HepG2 (cell line): ENCODE measurements around the gene ATG4D. TPM values are rescaled to one million over a fixed set of nuclear protein-coding genes. Genes with fewer than 3 reads are reported as not detected.

Source experiments
- ATF7-NPFF ChIP-seq: sonication (generic); formaldehyde crosslinking; IDR thresholded peaks from 2 replicates; pipeline ENCODE4 v1.8.1; 2023; ENCODE audit warnings: mild to moderate bottlenecking, low read depth, missing genetic modification reagents, moderate library complexity
- CCAR2 ChIP-seq: fragments of 200-400 bp; formaldehyde crosslinking; optimal IDR thresholded peaks from 2 replicates; pipeline ENCODE3; 2018; ENCODE audit warnings: low read depth, mild to moderate bottlenecking, low read length, moderate library complexity
- DR1 ChIP-seq: sonication (generic); formaldehyde crosslinking; IDR thresholded peaks from 2 replicates; pipeline ENCODE4 v1.8.0; 2021; ENCODE audit warnings: mild to moderate bottlenecking, missing genetic modification reagents, inconsistent platforms
- EHMT2 ChIP-seq: fragments of 200-600 bp; sonication (generic); IDR thresholded peaks from 2 replicates; pipeline ENCODE4 v1.7.0; 2017; ENCODE audit warnings: antibody characterized with exemption, low read depth, low read length, borderline replicate concordance
- ETV6 ChIP-seq: sonication (generic); formaldehyde crosslinking; conservative IDR thresholded peaks from 2 replicates; pipeline ENCODE4 v1.4.0; 2020; ENCODE audit warnings: missing genetic modification reagents
- HDAC6 ChIP-seq: fragments of 200-600 bp; sonication (generic); IDR thresholded peaks from 2 replicates; pipeline ENCODE4 v1.7.0; 2017; ENCODE audit warnings: mild to moderate bottlenecking, antibody characterized with exemption, low read length, low read depth
- IRF2 ChIP-seq: IDR thresholded peaks from 2 replicates; pipeline ENCODE4 v1.6.1; 2018; ENCODE audit warnings: missing genetic modification reagents, missing compliant biosample characterization
- KAT7 ChIP-seq: IDR thresholded peaks from 2 replicates; pipeline ENCODE4 v1.6.1; 2018; ENCODE audit warnings: borderline replicate concordance, missing compliant biosample characterization
- KDM4B ChIP-seq: sonication (generic); formaldehyde crosslinking; IDR thresholded peaks from 2 replicates; pipeline ENCODE4 v1.4.0; 2020; ENCODE audit warnings: missing genetic modification reagents
- MED13 ChIP-seq: sonication (generic); formaldehyde crosslinking; IDR thresholded peaks from 2 replicates; pipeline ENCODE4 v1.5.0; 2020; ENCODE audit warnings: missing genetic modification reagents
- MXD4 ChIP-seq: IDR thresholded peaks from 2 replicates; pipeline ENCODE4 v1.6.1; 2016; ENCODE audit warnings: mild to moderate bottlenecking, missing biosample characterization, missing genetic modification reagents
- NR1H2 ChIP-seq: sonication (generic); formaldehyde crosslinking; IDR thresholded peaks from 2 replicates; pipeline ENCODE4 v1.8.1; 2022; ENCODE audit warnings: low read depth, missing genetic modification reagents, borderline replicate concordance
- YEATS4 ChIP-seq: sonication (generic); formaldehyde crosslinking; IDR thresholded peaks from 2 replicates; pipeline ENCODE4 v1.4.0; 2020; ENCODE audit warnings: missing genetic modification reagents, borderline replicate concordance
- ZNF317 ChIP-seq: sonication (generic); formaldehyde crosslinking; IDR thresholded peaks from 2 replicates; pipeline ENCODE4 v1.5.0; 2020; ENCODE audit warnings: mild to moderate bottlenecking, missing genetic modification reagents
- ZNF556 ChIP-seq: sonication (generic); formaldehyde crosslinking; IDR thresholded peaks from 2 replicates; pipeline ENCODE4 v1.4.0; 2020; ENCODE audit warnings: mild to moderate bottlenecking, missing genetic modification reagents, borderline replicate concordance
- ZNF558 ChIP-seq: sonication (generic); formaldehyde crosslinking; IDR thresholded peaks from 2 replicates; pipeline ENCODE4 v1.9.0; 2022; ENCODE audit warnings: mild to moderate bottlenecking, missing genetic modification reagents, borderline replicate concordance
- ZNF720 ChIP-seq: sonication (generic); formaldehyde crosslinking; IDR thresholded peaks from 2 replicates; pipeline ENCODE4 v1.4.0; 2020; ENCODE audit warnings: missing genetic modification reagents
- ZNF788 ChIP-seq: sonication (generic); formaldehyde crosslinking; IDR thresholded peaks from 2 replicates; pipeline ENCODE4 v1.5.0; 2020; ENCODE audit warnings: mild to moderate bottlenecking, missing genetic modification reagents, borderline replicate concordance
- ZSCAN21 ChIP-seq: sonication (generic); formaldehyde crosslinking; IDR thresholded peaks from 2 replicates; pipeline ENCODE4 v1.8.0; 2022; ENCODE audit warnings: mild to moderate bottlenecking, missing genetic modification reagents, moderate library complexity, borderline replicate concordance
- ZSCAN30 ChIP-seq: sonication (generic); formaldehyde crosslinking; IDR thresholded peaks from 2 replicates; pipeline ENCODE4 v1.5.0; 2020; ENCODE audit warnings: mild to moderate bottlenecking, missing genetic modification reagents
- polyA plus RNA-seq, 8 experiments: library from polyadenylated mRNA; depleted of rRNA in 3 of 8; stranded (reverse) in 7 of 8; unstranded in 1 of 8; fragments of >200 nt; fragmentation: Illumina TruSeq in 4 of 8; extraction: Trizol in 4 of 8; gene quantifications; 2 replicates each; pipeline versions ENCODE4 v1.2.1 to v1.2.3, GENCODE V29; 2011 to 2016; ENCODE audit warnings: low read depth in 4 of 8, missing spikeins in 1 of 8, mixed read lengths in 1 of 8; ENCODE audit not compliant: insufficient read depth in 1 of 8
- total RNA-seq, 5 experiments: library from RNA; depleted of rRNA; stranded (reverse); fragments of >200 nt; fragmentation: Illumina TruSeq; extraction: Trizol; gene quantifications; 2 replicates each; pipeline ENCODE4 v1.2.3, GENCODE V29; 2016; ENCODE audit warnings: low read depth in 1 of 5
- TF ChIP-seq, protein P1 (sequence below): sonication (generic); formaldehyde crosslinking; IDR thresholded peaks from 2 replicates; pipeline ENCODE4 v1.4.0; 2020; ENCODE audit warnings: missing genetic modification reagents, mild to moderate bottlenecking, borderline replicate concordance
- TF ChIP-seq, protein P2 (sequence below): sonication (generic); formaldehyde crosslinking; IDR thresholded peaks from 2 replicates; pipeline ENCODE4 v1.8.0; 2022; ENCODE audit warnings: mild to moderate bottlenecking, missing genetic modification reagents, borderline replicate concordance
- TF ChIP-seq, protein P3 (sequence below), 2 experiments: sonication (generic) in 1 of 2; formaldehyde crosslinking in 1 of 2; IDR thresholded peaks; 2 replicates each; pipeline versions ENCODE4 v1.4.0 to v1.6.1; 2018 to 2020; ENCODE audit warnings: missing genetic modification reagents in 2 of 2, borderline replicate concordance in 1 of 2, low read depth in 1 of 2, mild to moderate bottlenecking in 1 of 2, missing biosample characterization in 1 of 2

Gene ATG4D
- total and polyA plus RNA-seq, 2 of the 13 experiments (the other 11 are each of a cell fraction or from before 2014, with no cell fraction given) = 17.8 to 19.0 TPM

- TF ChIP-seq, protein P1, sequence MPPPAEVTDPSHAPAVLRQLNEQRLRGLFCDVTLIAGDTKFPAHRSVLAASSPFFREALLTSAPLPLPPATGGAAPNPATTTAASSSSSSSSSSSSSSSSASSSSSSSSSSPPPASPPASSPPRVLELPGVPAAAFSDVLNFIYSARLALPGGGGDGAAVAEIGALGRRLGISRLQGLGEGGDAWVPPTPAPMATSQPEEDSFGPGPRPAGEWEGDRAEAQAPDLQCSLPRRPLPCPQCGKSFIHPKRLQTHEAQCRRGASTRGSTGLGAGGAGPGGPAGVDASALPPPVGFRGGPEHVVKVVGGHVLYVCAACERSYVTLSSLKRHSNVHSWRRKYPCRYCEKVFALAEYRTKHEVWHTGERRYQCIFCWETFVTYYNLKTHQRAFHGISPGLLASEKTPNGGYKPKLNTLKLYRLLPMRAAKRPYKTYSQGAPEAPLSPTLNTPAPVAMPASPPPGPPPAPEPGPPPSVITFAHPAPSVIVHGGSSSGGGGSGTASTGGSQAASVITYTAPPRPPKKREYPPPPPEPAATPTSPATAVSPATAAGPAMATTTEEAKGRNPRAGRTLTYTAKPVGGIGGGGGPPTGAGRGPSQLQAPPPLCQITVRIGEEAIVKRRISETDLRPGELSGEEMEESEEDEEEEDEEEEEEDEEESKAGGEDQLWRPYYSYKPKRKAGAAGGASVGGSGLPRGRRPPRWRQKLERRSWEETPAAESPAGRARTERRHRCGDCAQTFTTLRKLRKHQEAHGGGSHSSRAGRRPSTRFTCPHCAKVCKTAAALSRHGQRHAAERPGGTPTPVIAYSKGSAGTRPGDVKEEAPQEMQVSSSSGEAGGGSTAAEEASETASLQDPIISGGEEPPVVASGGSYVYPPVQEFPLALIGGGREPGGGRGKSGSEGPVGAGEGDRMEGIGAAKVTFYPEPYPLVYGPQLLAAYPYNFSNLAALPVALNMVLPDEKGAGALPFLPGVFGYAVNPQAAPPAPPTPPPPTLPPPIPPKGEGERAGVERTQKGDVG (CRISPR knock-in tag) = no peak
- TF ChIP-seq EHMT2 (no peak), MXD4 (CRISPR knock-in tag) (0 out of 2 replicates have a peak, but pooled peaks have one; percentile 10), NR1H2 (CRISPR knock-in tag) (peak; percentile 56; the same call in 1 of the 2 replicates), MED13 (0 out of 2 replicates have a peak, but pooled peaks have one; percentile 60), IRF2 (no peak), ZNF558 (CRISPR knock-in tag) (peak; percentile 84; the same call in 1 of the 2 replicates), KDM4B (CRISPR knock-in tag) (peak; percentile 51; the same call in 1 of the 2 replicates), ZSCAN30 (CRISPR knock-in tag) (peak; percentile 87; the same call in 1 of the 2 replicates), ZSCAN21 (no peak), HDAC6 (no peak), DR1 (CRISPR knock-in tag) (peak; percentile 56), YEATS4 (peak; percentile 25), KAT7 (CRISPR knock-in tag) (no peak), ZNF788 (CRISPR knock-in tag) (no peak), ETV6 (CRISPR knock-in tag) (peak; percentile 52; the same call in 1 of the 2 replicates), ZNF317 (CRISPR knock-in tag) (no peak), ZNF556 (CRISPR knock-in tag) (peak; percentile 9; the same call in 1 of the 2 replicates), CCAR2 (no peak), ATF7-NPFF (CRISPR knock-in tag) (0 out of 2 replicates have a peak, but pooled peaks have one; percentile 6), ZNF720 (CRISPR knock-in tag) (no peak)
- TF ChIP-seq, protein P2, sequence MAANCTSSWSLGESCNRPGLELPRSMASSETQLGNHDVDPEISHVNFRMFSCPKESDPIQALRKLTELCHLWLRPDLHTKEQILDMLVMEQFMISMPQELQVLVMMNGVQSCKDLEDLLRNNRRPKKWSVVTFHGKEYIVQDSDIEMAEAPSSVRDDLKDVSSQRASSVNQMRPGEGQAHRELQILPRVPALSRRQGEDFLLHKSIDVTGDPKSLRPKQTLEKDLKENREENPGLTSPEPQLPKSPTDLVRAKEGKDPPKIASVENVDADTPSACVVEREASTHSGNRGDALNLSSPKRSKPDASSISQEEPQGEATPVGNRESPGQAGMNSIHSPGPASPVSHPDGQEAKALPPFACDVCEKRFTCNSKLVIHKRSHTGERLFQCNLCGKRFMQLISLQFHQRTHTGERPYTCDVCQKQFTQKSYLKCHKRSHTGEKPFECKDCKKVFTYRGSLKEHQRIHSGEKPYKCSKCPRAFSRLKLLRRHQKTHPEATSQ (CRISPR knock-in tag) = no peak
- TF ChIP-seq, protein P3, sequence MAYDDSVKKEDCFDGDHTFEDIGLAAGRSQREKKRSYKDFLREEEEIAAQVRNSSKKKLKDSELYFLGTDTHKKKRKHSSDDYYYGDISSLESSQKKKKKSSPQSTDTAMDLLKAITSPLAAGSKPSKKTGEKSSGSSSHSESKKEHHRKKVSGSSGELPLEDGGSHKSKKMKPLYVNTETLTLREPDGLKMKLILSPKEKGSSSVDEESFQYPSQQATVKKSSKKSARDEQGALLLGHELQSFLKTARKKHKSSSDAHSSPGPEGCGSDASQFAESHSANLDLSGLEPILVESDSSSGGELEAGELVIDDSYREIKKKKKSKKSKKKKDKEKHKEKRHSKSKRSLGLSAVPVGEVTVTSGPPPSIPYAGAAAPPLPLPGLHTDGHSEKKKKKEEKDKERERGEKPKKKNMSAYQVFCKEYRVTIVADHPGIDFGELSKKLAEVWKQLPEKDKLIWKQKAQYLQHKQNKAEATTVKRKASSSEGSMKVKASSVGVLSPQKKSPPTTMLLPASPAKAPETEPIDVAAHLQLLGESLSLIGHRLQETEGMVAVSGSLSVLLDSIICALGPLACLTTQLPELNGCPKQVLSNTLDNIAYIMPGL (CRISPR knock-in tag; IDR thresholded peaks at IDR 0.05; ENCODE audit: borderline replicate concordance in 1 of 2, low read depth in 1 of 2) = peak in 1 of 2 experiments; percentile 49; a peak in 1 of 4 replicates
Measured at GRCh38 chr19:10503002-10503789, 40.5 kb upstream of the ATG4D start, which contains the start of gene KEAP1 (continued).
